ENCODE data around the gene IGFBP6. TPM values are rescaled to one million over a fixed set of nuclear protein-coding genes. Genes with fewer than 3 reads are reported as not detected.

The IGFBP6 gene
- total RNA-seq, 2 experiments from 2014 or later, result 2.0 to 2.3 TPM

DNA sequence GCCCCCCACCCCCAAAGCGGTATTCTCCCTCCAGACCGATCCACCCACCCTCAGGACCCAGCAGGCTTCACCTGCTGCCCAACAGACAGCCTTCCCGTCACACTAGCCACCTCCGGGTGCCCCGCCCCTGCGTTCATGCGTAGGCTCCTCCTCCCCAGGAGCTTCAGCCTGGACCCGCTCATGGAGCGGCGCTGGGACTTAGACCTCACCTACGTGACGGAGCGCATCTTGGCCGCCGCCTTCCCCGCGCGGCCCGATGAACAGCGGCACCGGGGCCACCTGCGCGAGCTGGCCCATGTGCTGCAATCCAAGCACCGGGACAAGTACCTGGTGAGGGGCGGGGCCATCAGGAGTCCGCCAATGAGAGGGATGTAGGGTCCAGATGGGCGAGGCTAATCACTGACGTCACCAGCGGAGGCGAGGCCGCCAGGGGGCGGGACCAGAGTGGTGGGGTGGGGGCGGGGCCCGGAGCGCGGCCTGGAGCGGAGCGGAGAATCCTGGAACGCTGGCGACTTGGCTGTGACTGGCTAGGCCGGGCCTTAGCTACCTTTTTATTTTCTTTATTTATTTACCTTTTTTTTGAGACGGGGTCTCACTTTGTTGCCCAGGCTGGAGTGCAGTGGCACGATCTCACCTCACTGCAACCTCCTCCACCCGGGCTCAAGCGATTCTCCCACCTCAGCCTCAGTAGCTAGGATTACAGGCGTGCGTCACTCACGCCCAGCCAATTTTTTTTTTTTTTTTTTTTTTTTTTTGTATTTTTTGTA is 43.2 kb upstream of the IGFBP6 start:
- peak; percentile 88 for ATAC-seq (ENCODE audit: low read depth)
- peaks cover 4% of the 10 kb centered on the region for H3K27me3 Mint-ChIP-seq
- H3K27ac Mint-ChIP-seq, result peak overlapping the region; percentile 88
- H3K4me3 Mint-ChIP-seq, result peak overlapping the region; percentile 91
- no peaks in the 10 kb centered on the region for H3K9me3 Mint-ChIP-seq
- no peaks in the 10 kb centered on the region for H3K36me3 Mint-ChIP-seq
- DNase-seq, result peak; percentile 92
- peaks cover 10% of the 10 kb centered on the region for H3K4me1 Mint-ChIP-seq
- POLR2A ChIA-PET, result interaction anchor here (0.6 to 3.5 kb wide), 8 partner anchors 9 to 245 kb away, joined by 3 to 17 read pairs (median 4); partner anchors contain the start of genes EIF4B, MYG1 and SPRYD3

DNA sequence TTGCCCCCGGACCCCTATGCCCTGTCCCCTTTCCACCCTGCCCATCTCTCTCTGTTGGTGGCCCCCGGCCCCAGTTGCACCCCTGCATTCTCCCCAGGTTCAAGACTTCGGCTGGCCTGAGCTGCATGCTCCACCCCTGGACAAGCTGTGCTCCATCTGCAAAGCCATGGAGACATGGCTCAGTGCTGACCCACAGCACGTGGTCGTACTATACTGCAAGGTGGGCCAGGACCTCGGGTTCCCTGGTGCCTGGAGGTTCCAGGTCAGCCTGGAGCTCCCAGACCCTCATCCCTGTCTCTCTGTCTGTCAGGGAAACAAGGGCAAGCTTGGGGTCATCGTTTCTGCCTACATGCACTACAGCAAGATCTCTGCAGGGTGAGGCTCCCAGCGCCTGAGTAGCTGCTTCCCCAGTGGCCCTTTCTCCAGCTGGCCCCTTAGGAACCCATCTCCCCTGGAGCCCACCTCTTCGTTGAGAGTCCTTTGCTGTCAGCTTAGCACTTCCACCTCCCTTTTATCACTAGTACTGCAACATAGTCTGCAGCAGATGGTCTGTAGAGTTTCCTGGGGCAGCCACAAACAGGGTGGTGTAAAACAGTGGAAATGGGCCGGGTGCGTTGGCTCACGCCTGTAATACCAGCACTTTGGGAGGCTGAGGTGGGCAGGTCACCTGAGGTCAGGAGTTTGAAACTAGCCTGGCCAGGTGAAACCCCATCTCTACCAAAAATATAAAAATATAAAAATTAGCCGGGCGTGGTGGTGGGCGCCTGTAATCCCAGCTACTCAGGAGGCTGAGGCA is 41.8 kb upstream of the IGFBP6 start:
- no peak overlapping the region for H3K4me3 Mint-ChIP-seq
- POLR2A ChIA-PET, result interaction anchor here (3.5 kb wide), 1 partner anchor 24 kb away, joined by 17 read pairs; the partner anchor contains the start of gene SPRYD3
- peaks cover 4% of the 10 kb centered on the region for H3K27me3 Mint-ChIP-seq
- no peaks in the 10 kb centered on the region for H3K9me3 Mint-ChIP-seq
- DNase-seq, result peak; percentile 30
- ATAC-seq (ENCODE audit: low read depth), result no peak
- H3K4me1 Mint-ChIP-seq, result peaks cover 8% of the 10 kb centered on the region
- no peak overlapping the region for H3K27ac Mint-ChIP-seq
- no peaks in the 10 kb centered on the region for H3K36me3 Mint-ChIP-seq

DNA sequence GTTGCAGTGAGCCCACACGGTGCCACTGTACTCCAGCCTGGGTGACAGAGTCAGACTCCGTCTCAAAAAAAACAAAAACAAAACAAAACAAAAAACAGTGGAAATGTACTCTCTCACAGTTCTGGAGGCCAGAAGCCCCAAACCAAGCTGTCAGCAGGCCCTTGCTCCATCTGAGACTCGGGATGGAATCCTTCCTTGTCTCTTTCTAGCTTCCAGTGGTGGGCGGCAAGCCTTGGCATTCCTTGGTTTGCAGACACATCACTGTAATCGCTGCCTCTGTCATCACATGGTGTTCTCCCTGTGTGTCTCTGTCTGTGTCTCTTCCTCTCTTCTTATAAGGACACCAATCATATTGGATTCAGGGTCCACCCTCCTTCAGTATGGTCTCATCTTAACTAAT is 41.2 kb upstream of the IGFBP6 start:
- DNase-seq (no peak), ATAC-seq (ENCODE audit: low read depth) (no peak)
- POLR2A ChIA-PET, result interaction anchor here (3.5 kb wide), 1 partner anchor 23 kb away, joined by 17 read pairs; the partner anchor contains the start of gene SPRYD3
- Mint-ChIP-seq H3K36me3 (no peaks in the 10 kb centered on the region), H3K27ac (no peak overlapping the region), H3K27me3 (peaks cover 5% of the 10 kb centered on the region), H3K4me3 (no peak overlapping the region), H3K4me1 (peaks cover 8% of the 10 kb centered on the region), H3K9me3 (no peaks in the 10 kb centered on the region)

DNA sequence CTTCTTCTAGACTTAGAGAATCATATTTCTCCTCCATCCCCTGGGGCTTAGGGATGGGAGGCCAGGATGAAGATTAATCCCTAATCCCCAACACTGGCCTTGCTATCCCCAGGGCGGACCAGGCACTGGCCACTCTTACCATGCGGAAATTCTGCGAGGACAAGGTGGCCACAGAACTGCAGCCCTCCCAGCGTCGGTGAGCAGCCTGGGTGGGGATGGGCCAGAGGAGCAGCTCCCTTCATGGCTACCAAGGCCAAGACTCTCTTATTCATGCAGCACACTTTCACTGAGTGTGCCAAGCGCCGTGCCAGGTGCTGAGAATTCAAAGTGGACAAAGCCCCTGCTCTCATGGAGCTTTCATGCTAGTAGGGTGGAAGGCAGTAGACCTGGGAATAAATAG is 40.6 kb upstream of the IGFBP6 start:
- ATAC-seq (ENCODE audit: low read depth), result no peak
- DNase-seq, result no peak
- Mint-ChIP-seq H3K4me3 (no peak overlapping the region), H3K9me3 (no peaks in the 10 kb centered on the region), H3K27me3 (peaks cover 5% of the 10 kb centered on the region), H3K27ac (no peak overlapping the region), H3K36me3 (no peaks in the 10 kb centered on the region), H3K4me1 (peaks cover 8% of the 10 kb centered on the region)
- POLR2A ChIA-PET, result interaction anchor here (0.6 to 3.5 kb wide), 2 partner anchors 22 to 235 kb away, joined by 3 to 17 read pairs; partner anchors contain the start of gene SPRYD3

DNA sequence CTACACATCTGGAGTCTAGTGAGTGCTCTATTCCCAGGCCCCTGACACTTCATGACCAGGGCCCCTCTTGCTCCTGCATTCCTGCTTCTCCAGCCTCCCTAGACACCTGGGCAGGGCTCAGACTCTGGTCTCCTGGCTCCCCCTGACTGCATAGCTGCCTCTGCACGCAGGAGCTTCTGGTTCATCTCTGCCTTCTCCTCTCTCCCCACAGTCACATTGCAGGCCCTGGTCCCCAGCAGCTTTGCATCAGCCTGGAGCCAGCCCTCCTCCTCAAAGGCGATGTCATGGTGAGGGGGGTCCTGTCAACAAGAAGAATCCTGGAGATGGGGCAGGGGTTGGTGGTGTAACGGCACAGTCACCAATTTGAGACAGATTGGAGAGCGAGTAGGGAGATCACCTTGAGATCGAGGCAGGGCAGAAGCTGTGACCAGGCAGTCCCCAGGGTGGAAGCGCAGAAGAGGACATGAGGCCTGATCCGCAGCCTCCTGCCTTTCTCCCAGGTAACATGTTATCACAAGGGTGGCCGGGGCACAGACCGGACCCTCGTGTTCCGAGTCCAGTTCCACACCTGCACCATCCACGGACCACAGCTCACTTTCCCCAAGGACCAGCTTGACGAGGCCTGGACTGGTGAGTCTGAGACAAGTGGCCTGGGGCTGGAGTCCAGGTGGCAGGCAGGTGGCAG is 39.5 kb upstream of the IGFBP6 start:
- Mint-ChIP-seq H3K4me1 (peaks cover 8% of the 10 kb centered on the region), H3K9me3 (no peaks in the 10 kb centered on the region), H3K27me3 (peaks cover 5% of the 10 kb centered on the region), H3K36me3 (no peaks in the 10 kb centered on the region), H3K27ac (no peak overlapping the region), H3K4me3 (no peak overlapping the region)
- DNase-seq (peak; percentile 23), ATAC-seq (ENCODE audit: low read depth) (no peak)
- POLR2A ChIA-PET, result interaction anchor here (0.6 kb wide), 1 partner anchor 107 kb away, joined by 3 read pairs; no protein-coding TSS in a partner anchor

DNA sequence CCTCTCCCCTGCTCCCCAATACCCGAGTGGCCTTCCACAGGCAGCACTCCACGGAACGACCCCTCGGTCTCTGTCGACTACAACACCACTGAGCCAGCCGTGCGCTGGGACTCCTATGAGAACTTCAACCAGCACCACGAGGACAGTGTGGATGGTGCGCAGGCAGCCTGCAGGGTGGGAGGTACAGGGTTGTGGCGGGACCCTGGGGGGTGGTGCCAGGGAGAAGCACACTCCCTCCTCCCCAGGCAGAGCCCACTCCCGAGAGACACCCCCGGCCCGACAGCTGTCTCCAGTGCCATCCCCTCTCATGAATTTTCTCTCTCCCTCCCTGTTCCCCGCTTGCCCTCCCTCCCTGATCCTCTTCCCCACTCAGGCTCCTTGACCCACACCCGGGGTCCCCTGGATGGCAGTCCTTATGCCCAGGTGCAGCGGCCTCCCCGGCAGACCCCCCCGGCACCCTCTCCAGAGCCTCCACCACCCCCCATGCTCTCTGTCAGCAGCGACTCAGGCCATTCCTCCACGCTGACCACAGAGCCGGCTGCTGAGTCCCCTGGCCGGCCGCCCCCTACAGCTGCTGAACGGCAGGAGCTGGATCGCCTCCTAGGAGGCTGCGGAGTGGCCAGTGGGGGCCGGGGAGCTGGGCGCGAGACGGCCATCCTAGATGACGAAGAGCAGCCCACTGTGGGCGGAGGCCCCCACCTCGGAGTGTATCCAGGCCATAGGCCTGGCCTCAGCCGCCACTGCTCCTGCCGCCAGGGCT is 38.6 kb upstream of the IGFBP6 start:
- H3K4me3 Mint-ChIP-seq, result no peak overlapping the region
- POLR2A ChIA-PET, result interaction anchor here (0.6 kb wide), 1 partner anchor 106 kb away, joined by 3 read pairs; no protein-coding TSS in a partner anchor
- peaks cover 4% of the 10 kb centered on the region for H3K4me1 Mint-ChIP-seq
- H3K27me3 Mint-ChIP-seq, result peaks cover 5% of the 10 kb centered on the region
- no peak overlapping the region for H3K27ac Mint-ChIP-seq
- ATAC-seq (ENCODE audit: low read depth) (no peak), DNase-seq (peak; percentile 22)
- H3K36me3 Mint-ChIP-seq, result peaks cover 1% of the 10 kb centered on the region
- H3K9me3 Mint-ChIP-seq, result no peaks in the 10 kb centered on the region

GRCh38 chr12:53059434-53060063 is 37.9 kb upstream of the IGFBP6 start:
- H3K27ac Mint-ChIP-seq, result no peak overlapping the region
- H3K36me3 Mint-ChIP-seq, result peaks cover 4% of the 10 kb centered on the region
- peaks cover 5% of the 10 kb centered on the region for H3K27me3 Mint-ChIP-seq
- DNase-seq (peak; percentile 26), ATAC-seq (ENCODE audit: low read depth) (no peak)
- H3K9me3 Mint-ChIP-seq, result no peaks in the 10 kb centered on the region
- H3K4me3 Mint-ChIP-seq, result no peak overlapping the region
- POLR2A ChIA-PET, result interaction anchor here (0.9 to 1.4 kb wide), 3 partner anchors 20 to 43 kb away, joined by 3 to 5 read pairs (median 4); partner anchors contain the start of genes SOAT2 and SPRYD3
- no peaks in the 10 kb centered on the region for H3K4me1 Mint-ChIP-seq

- POLR2A ChIA-PET, result interaction anchor here (0.6 to 1.4 kb wide), 4 partner anchors 19 to 449 kb away, joined by 3 to 5 read pairs (median 4); partner anchors contain the start of genes SOAT2 and SPRYD3
- no peaks in the 10 kb centered on the region for H3K4me1 Mint-ChIP-seq
- H3K4me3 Mint-ChIP-seq, result no peak overlapping the region
- ATAC-seq (ENCODE audit: low read depth) (no peak), DNase-seq (peak; percentile 27)
- no peaks in the 10 kb centered on the region for H3K9me3 Mint-ChIP-seq
- no peak overlapping the region for H3K27ac Mint-ChIP-seq
- peaks cover 5% of the 10 kb centered on the region for H3K27me3 Mint-ChIP-seq
- H3K36me3 Mint-ChIP-seq, result peaks cover 8% of the 10 kb centered on the region
Measured at GRCh38 chr12:53060064-53060720, 37.3 kb upstream of the IGFBP6 start.

DNA sequence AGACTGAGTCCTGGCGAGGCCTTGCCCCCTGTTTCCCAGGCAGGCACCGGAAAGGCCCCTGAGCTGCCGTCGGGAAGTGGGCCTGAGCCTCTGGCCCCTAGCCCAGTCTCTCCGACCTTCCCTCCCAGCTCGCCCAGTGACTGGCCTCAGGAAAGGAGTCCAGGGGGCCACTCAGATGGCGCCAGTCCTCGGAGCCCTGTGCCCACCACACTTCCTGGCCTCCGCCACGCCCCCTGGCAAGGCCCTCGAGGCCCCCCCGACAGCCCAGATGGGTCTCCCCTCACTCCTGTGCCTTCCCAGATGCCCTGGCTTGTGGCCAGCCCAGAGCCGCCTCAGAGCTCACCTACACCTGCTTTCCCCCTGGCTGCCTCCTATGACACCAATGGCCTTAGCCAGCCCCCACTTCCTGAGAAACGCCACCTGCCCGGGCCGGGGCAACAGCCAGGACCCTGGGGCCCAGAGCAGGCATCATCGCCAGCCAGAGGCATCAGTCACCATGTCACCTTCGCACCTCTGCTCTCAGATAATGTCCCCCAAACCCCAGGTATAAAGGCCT is 36.7 kb upstream of the IGFBP6 start:
- Mint-ChIP-seq H3K27ac (no peak overlapping the region), H3K27me3 (peaks cover 5% of the 10 kb centered on the region), H3K36me3 (peaks cover 8% of the 10 kb centered on the region), H3K4me1 (peaks cover under 1% of the 10 kb centered on the region), H3K4me3 (no peak overlapping the region), H3K9me3 (no peaks in the 10 kb centered on the region)
- ATAC-seq (ENCODE audit: low read depth) (no peak), DNase-seq (peak; percentile 35)
- POLR2A ChIA-PET, result interaction anchor here (0.6 to 1.4 kb wide), 3 partner anchors 18 to 448 kb away, joined by 3 to 5 read pairs (median 4); partner anchors contain the start of genes SOAT2 and SPRYD3

- no peak overlapping the region for H3K4me3 Mint-ChIP-seq
- no peak for ATAC-seq (ENCODE audit: low read depth)
- H3K27ac Mint-ChIP-seq, result no peak overlapping the region
- peaks cover 6% of the 10 kb centered on the region for H3K4me1 Mint-ChIP-seq
- POLR2A ChIA-PET, result interaction anchor here (0.9 kb wide), 1 partner anchor 18 kb away, joined by 4 read pairs; the partner anchor contains the start of gene SPRYD3
- no peaks in the 10 kb centered on the region for H3K9me3 Mint-ChIP-seq
- H3K27me3 Mint-ChIP-seq, result peaks cover 3% of the 10 kb centered on the region
- H3K36me3 Mint-ChIP-seq, result peaks cover 15% of the 10 kb centered on the region
- DNase-seq, result peak; percentile 38
Measured at GRCh38 chr12:53061404-53062010, 36.0 kb upstream of the IGFBP6 start.
